ENCODE measurements around the gene TBC1D4. TPM values are rescaled to one million over a fixed set of nuclear protein-coding genes. Genes with fewer than 3 reads are reported as not detected.

Gene TBC1D4
- total RNA-seq, 1 donor from 2014 or later, result 1.5 TPM

DNA sequence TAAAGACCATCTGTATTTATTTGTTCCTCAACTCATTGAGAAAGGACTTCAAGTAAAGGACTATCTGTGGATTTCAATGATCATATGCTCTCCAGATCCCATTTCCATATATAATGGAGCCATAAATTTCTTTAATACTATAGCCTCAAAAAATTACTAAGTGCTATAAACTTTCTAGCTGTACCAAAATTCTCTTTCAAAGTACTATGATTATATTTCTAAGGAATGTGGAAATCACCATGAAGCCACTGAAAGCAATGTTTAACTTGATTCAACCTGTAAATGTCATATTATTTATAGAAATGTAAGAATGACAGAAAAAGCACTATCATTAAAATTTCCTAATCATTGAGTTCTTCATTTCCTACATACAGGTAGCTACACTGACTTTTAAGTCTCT lies 20.7 kb downstream of the TBC1D4 start:
- Mint-ChIP-seq H3K27me3 (peaks cover 3% of the 10 kb centered on the region), H3K36me3 (ENCODE audit: low read depth) (no peaks in the 10 kb centered on the region), H3K4me3 (no peak overlapping the region), H3K27ac (no peak overlapping the region), H3K9me3 (no peaks in the 10 kb centered on the region), H3K4me1 (no peaks in the 10 kb centered on the region)
- ChIA-PET POLR2A (no interaction called here), CTCF (interaction anchor here (1.4 kb wide), 1 partner anchor 21 kb away, joined by 3 read pairs; the partner anchor contains the start of gene TBC1D4)
- intact Hi-C loops (cut with micrococcal nuclease), result no loop called here
- ATAC-seq (ENCODE audit: low read depth) (no peak), DNase-seq (no peak)
- TF ChIP-seq, protein P1, sequence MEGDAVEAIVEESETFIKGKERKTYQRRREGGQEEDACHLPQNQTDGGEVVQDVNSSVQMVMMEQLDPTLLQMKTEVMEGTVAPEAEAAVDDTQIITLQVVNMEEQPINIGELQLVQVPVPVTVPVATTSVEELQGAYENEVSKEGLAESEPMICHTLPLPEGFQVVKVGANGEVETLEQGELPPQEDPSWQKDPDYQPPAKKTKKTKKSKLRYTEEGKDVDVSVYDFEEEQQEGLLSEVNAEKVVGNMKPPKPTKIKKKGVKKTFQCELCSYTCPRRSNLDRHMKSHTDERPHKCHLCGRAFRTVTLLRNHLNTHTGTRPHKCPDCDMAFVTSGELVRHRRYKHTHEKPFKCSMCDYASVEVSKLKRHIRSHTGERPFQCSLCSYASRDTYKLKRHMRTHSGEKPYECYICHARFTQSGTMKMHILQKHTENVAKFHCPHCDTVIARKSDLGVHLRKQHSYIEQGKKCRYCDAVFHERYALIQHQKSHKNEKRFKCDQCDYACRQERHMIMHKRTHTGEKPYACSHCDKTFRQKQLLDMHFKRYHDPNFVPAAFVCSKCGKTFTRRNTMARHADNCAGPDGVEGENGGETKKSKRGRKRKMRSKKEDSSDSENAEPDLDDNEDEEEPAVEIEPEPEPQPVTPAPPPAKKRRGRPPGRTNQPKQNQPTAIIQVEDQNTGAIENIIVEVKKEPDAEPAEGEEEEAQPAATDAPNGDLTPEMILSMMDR (IDR thresholded peaks at IDR 0.05), result no peak

DNA sequence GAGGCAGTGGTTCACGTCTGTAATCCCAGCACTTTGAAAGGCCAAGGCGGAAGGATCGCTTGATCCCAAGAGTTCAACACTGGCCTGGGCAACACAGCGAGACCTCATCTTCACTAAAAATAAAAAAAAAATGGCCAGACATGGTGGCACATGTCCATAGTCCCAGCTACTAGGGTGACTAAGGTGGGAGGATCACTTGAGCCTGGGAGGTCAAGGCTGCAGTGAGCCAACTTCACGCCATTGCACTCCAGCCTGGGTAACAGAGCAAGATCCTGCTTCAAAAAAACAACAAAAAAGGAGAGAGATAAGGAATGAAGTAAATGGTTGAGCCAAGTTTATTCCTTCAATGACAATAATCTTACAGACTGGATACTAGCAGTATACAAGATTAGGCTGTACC lies 21.3 kb downstream of the TBC1D4 start:
- TF ChIP-seq, protein P1 (IDR thresholded peaks at IDR 0.05), result no peak
- peaks cover 3% of the 10 kb centered on the region for H3K27me3 Mint-ChIP-seq
- H3K27ac Mint-ChIP-seq, result no peak overlapping the region
- H3K4me1 Mint-ChIP-seq, result no peaks in the 10 kb centered on the region
- no peak for DNase-seq
- H3K36me3 Mint-ChIP-seq (ENCODE audit: low read depth), result no peaks in the 10 kb centered on the region
- intact Hi-C loops (cut with micrococcal nuclease), result no loop called here
- no peak for ATAC-seq (ENCODE audit: low read depth)
- CTCF ChIA-PET, result interaction anchor here (1.4 kb wide), 1 partner anchor 22 kb away, joined by 3 read pairs; the partner anchor contains the start of gene TBC1D4
- POLR2A ChIA-PET, result no interaction called here
- H3K9me3 Mint-ChIP-seq, result no peaks in the 10 kb centered on the region
- H3K4me3 Mint-ChIP-seq, result no peak overlapping the region

DNA sequence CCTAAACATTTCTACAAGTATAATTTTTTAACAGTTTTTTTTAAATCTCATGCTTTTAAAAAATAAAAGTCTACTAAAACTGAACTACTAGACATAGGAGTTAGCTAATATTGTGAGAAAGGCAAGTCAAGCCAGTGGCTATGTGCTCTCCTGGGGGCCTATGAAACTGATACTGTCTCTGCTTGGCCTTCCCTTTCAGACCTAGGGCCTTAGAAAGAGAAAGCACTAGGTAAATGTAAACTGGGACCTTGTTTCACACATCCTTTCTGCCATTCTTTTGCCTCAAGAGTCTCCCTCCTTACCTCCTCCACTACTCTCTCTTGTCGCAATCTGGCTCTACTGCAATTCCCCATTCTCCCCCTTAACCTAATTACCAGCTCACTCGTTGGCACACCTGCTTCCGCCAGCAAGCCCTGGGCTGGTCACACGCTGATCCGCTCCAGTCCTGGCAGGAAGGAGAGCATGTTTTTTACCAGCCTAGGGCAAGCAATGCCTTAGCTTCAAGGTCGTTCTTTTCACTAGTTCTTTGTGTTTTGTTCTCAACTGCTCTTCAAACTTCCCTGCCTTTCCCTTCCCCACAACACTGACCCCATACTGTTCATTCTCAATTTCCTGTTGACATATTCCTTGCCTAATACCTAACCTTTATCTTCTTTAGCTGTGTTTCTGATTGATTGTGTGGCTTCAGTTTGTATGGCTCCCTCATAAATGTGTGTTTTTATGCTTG lies 23.1 kb downstream of the TBC1D4 start:
- no peak overlapping the region for H3K4me3 Mint-ChIP-seq
- H3K27me3 Mint-ChIP-seq, result no peaks in the 10 kb centered on the region
- no peak overlapping the region for H3K27ac Mint-ChIP-seq
- DNase-seq, result no peak
- intact Hi-C loops (cut with micrococcal nuclease), result no loop called here
- TF ChIP-seq, protein P1 (IDR thresholded peaks at IDR 0.05), result no peak
- no peaks in the 10 kb centered on the region for H3K9me3 Mint-ChIP-seq
- no peaks in the 10 kb centered on the region for H3K36me3 Mint-ChIP-seq (ENCODE audit: low read depth)
- POLR2A ChIA-PET, result no interaction called here
- CTCF ChIA-PET, result no interaction called here
- no peak for ATAC-seq (ENCODE audit: low read depth)
- no peaks in the 10 kb centered on the region for H3K4me1 Mint-ChIP-seq

GRCh38 chr13:75455962-75456361 lies 26.0 kb downstream of the TBC1D4 start:
- Mint-ChIP-seq H3K4me3 (no peak overlapping the region), H3K4me1 (no peaks in the 10 kb centered on the region), H3K36me3 (ENCODE audit: low read depth) (no peaks in the 10 kb centered on the region), H3K27me3 (no peaks in the 10 kb centered on the region), H3K9me3 (no peaks in the 10 kb centered on the region), H3K27ac (no peak overlapping the region)
- intact Hi-C loops (cut with micrococcal nuclease), result no loop called here
- ATAC-seq (ENCODE audit: low read depth), result no peak
- ChIA-PET POLR2A (interaction anchor here (0.7 kb wide), 1 partner anchor 13 kb away, joined by 5 read pairs; no protein-coding TSS in a partner anchor), CTCF (no interaction called here)
- TF ChIP-seq, protein P1 (IDR thresholded peaks at IDR 0.05), result no peak
- DNase-seq, result no peak

DNA sequence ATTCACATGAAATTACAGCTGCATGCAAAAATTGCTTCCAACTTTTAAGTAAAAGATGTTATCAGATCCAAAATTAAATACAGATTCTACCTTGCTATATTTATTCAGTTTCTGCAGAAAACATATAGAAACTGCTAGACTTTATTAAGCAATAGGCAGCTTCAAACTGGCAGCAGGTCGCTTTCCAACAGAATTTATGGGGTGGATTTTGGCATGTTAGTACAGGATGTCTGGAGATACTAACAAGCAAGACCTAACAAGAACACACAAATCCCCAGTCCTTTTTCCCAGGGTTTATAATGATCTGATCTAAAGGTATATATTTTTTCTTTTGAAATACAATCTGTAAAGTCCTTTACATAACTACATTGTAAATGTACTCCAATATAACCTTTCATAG lies 27.5 kb downstream of the TBC1D4 start:
- no peaks in the 10 kb centered on the region for H3K4me1 Mint-ChIP-seq
- H3K4me3 Mint-ChIP-seq, result no peak overlapping the region
- ChIA-PET CTCF (no interaction called here), POLR2A (no interaction called here)
- no peak overlapping the region for H3K27ac Mint-ChIP-seq
- intact Hi-C loops (cut with micrococcal nuclease), result no loop called here
- no peaks in the 10 kb centered on the region for H3K9me3 Mint-ChIP-seq
- TF ChIP-seq, protein P1 (IDR thresholded peaks at IDR 0.05), result no peak
- no peak for ATAC-seq (ENCODE audit: low read depth)
- DNase-seq, result no peak
- no peaks in the 10 kb centered on the region for H3K36me3 Mint-ChIP-seq (ENCODE audit: low read depth)
- H3K27me3 Mint-ChIP-seq, result no peaks in the 10 kb centered on the region

All from activated B cell treated with CpG ODN at 0.5 μM for 24 hours (primary cell).